Gastroesophageal sphincter (tissue), 4 donors: ENCODE data around the gene KCNN3. TPM values are rescaled to one million over a fixed set of nuclear protein-coding genes. Genes with fewer than 3 reads are reported as not detected.

ENCODE experiments used
- ATAC-seq: fragments of 150-250 bp; one replicate; pipeline ENCODE4 v1.9.1; 2016; ENCODE audit warnings: mild to moderate bottlenecking, moderate library complexity
- H3K27ac ChIP-seq, 4 donors: fragments of 200-600 bp; sonication (generic) in 3 of 4; 1 replicate in 3 of 4; 2 replicates in 1 of 4; pipeline ENCODE4 v1.5.1; 2016 to 2019
- H3K27me3 ChIP-seq: fragments of 200-600 bp; sonication (generic); one replicate; pipeline ENCODE4 v1.5.1; 2019
- H3K36me3 ChIP-seq, 2 donors: fragments of 200-600 bp; sonication (generic); one replicate each; pipeline ENCODE4 v1.5.1; 2019; ENCODE audit warnings: control low read depth in 1 of 2
- H3K4me1 ChIP-seq, 3 donors: fragments of 200-600 bp; sonication (generic); 1 replicate in 2 of 3; 2 replicates in 1 of 3; pipeline ENCODE4 v1.5.1; 2016 to 2019; ENCODE audit warnings: control low read depth in 2 of 3
- H3K4me3 ChIP-seq, 2 donors: fragments of 200-600 bp; sonication (generic); one replicate each; pipeline ENCODE4 v1.5.1; 2019; ENCODE audit warnings: mild to moderate bottlenecking in 1 of 2, moderate library complexity in 1 of 2
- H3K9me3 ChIP-seq, 3 donors: fragments of 200-600 bp; sonication (generic); one replicate each; pipeline ENCODE4 v1.5.1; 2017 to 2019; ENCODE audit warnings: control low read depth in 2 of 3
- EP300 ChIP-seq: sonication (generic); formaldehyde crosslinking; IDR thresholded peaks from one replicate; pipeline ENCODE4 v1.6.1; 2017; ENCODE audit warnings: antibody characterized with exemption, mild to moderate bottlenecking
- POLR2A ChIP-seq, 2 donors: fragments of 450-650 bp; IDR thresholded peaks; one replicate each; pipeline ENCODE4 v1.6.1; 2017; ENCODE audit warnings: antibody characterized with exemption in 2 of 2, mild to moderate bottlenecking in 2 of 2, moderate library complexity in 1 of 2
- POLR2AphosphoS5 ChIP-seq: sonication (generic); formaldehyde crosslinking; IDR thresholded peaks from one replicate; pipeline ENCODE4 v1.6.1; 2017; ENCODE audit warnings: antibody characterized with exemption
- WGBS, 2 donors: methylation state at CpG; one replicate each; pipeline ENCODE4 v1.1.5; 2018; ENCODE audit warnings: low coverage in 1 of 2; 5-methylcytosine and 5-hydroxymethylcytosine counted together
- total RNA-seq, 4 donors: library from RNA; depleted of rRNA; stranded (reverse); fragments of >200 nt; gene quantifications; one replicate each; pipeline ENCODE4 v1.1.0, GENCODE V29; 2016
- TF ChIP-seq, protein P1 (sequence below), 4 experiments: fragments of 200-600 bp in 2 of 4; fragments of 450-650 bp in 2 of 4; sonication (generic) in 1 of 4; IDR thresholded peaks; one replicate each; pipeline ENCODE4 v1.5.1; 2017 to 2019; ENCODE audit warnings: antibody characterized with exemption in 4 of 4, mild to moderate bottlenecking in 2 of 4, moderate library complexity in 2 of 4

KCNN3 gene
- total RNA-seq, 4 donors from 2014 or later, result 1.8 to 13.7 (median 8.1) TPM

DNA sequence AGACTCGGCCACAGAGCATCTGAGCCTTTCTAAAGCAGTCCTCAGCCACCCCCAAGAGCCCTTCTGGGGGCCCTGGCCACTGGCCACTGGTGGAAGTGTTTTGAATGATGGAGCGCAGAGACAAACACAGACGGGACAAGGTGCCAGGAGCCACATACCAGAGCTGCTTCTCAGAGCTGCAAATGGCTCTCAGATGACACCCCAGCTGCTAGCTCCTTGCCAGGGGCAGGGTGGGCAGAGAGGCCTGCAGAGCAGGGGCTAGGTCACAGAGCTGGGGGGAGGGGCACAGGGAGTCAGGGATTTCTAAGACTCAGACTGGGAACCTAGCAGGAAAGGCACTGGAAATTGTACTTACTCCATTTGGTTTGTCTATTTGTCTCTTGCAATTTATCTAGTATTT lies 30.4 kb downstream of the KCNN3 start:
- ATAC-seq, result no peak
- no peaks in the 10 kb centered on the region for H3K36me3 ChIP-seq
- H3K27ac ChIP-seq, result peak overlapping the region in 2 of 4 donors; percentile 1 to 51

DNA sequence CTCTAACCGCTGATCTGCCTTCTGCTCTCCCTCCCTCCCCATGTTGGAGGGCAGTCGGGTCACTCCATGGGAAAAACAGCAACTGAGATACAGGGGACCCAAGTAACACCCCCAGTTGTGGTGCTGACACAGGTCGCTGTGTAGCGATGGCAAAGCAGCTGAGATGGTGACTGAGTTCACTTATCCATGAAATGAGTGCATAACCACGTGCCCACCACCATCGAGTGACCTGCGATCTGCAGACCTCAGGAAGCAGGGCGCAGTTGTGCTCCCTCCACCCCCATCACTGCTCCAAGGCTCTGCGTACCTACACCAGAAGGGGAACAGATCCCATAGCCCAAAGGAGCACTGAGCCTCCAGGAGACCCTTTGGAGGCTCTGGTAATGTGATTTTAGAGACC lies 31.1 kb downstream of the KCNN3 start:
- H3K27me3 ChIP-seq, result no peaks in the 10 kb centered on the region
- H3K9me3 ChIP-seq, result no peaks in the 10 kb centered on the region
- no peaks in the 10 kb centered on the region for H3K36me3 ChIP-seq
- 17 to 100% methylated on average over 1 of the region's 9 CpGs for WGBS, 2 donors
- no peak for ATAC-seq
- no peak overlapping the region for H3K27ac ChIP-seq
- TF ChIP-seq EP300 (no peak), POLR2A (IDR thresholded peaks at IDR 0.05) (no peak), POLR2AphosphoS5 (no peak)
- TF ChIP-seq, protein P1, sequence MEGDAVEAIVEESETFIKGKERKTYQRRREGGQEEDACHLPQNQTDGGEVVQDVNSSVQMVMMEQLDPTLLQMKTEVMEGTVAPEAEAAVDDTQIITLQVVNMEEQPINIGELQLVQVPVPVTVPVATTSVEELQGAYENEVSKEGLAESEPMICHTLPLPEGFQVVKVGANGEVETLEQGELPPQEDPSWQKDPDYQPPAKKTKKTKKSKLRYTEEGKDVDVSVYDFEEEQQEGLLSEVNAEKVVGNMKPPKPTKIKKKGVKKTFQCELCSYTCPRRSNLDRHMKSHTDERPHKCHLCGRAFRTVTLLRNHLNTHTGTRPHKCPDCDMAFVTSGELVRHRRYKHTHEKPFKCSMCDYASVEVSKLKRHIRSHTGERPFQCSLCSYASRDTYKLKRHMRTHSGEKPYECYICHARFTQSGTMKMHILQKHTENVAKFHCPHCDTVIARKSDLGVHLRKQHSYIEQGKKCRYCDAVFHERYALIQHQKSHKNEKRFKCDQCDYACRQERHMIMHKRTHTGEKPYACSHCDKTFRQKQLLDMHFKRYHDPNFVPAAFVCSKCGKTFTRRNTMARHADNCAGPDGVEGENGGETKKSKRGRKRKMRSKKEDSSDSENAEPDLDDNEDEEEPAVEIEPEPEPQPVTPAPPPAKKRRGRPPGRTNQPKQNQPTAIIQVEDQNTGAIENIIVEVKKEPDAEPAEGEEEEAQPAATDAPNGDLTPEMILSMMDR (IDR thresholded peaks at IDR 0.05), result no peak
- peaks cover 0 to 44% (median 0%) of the 10 kb centered on the region in 3 donors for H3K4me1 ChIP-seq
- no peak overlapping the region for H3K4me3 ChIP-seq

More for the DNA sequence above, 30.4 kb downstream of the KCNN3 start:
- TF ChIP-seq, protein P1 (IDR thresholded peaks at IDR 0.05), result no peak
- Histone ChIP-seq H3K27me3 (no peaks in the 10 kb centered on the region), H3K4me1 (peaks cover 0 to 37% (median 0%) of the 10 kb centered on the region in 3 donors), H3K4me3 (no peak overlapping the region), H3K9me3 (no peaks in the 10 kb centered on the region)
- WGBS, 2 donors, result no CpG with 5 or more reads among the region's 3 CpGs

DNA sequence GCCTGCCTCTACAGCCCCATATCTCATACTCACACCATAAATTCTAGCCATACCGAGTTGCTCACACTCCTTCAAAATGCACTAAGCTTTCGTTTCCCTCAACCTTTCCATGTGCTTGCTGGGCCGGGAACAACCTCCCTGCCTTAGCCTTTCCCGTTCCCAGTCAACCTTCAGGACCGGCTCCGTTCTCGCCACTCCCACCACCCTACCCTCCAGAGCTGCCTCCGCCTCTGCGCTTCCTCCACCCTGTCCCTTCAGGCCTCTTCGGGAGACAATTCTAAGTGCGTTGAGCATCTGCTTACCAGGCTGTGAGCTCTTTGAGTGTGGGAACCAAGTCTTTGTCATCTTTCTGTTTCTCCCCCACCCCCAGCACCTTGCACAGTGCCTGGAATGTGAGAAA lies 31.6 kb downstream of the KCNN3 start:
- Histone ChIP-seq H3K27me3 (no peaks in the 10 kb centered on the region), H3K4me1 (peaks cover 0 to 46% (median 0%) of the 10 kb centered on the region in 3 donors), H3K9me3 (no peaks in the 10 kb centered on the region), H3K36me3 (no peaks in the 10 kb centered on the region), H3K4me3 (no peak overlapping the region), H3K27ac (peak overlapping the region in 3 of 4 donors; percentile 22 to 54 (median 45))
- 69 to 90% methylated on average over 11 of the region's 11 CpGs for WGBS, 2 donors
- ATAC-seq, result no peak
- no peak for TF ChIP-seq EP300

GRCh38 chr1:154837672-154838171 lies 32.4 kb downstream of the KCNN3 start:
- peak; percentile 91 for ATAC-seq
- H3K36me3 ChIP-seq, result no peaks in the 10 kb centered on the region
- TF ChIP-seq POLR2A (IDR thresholded peaks at IDR 0.05) (no peak), POLR2AphosphoS5 (peak; percentile 84)
- TF ChIP-seq, protein P1 (IDR thresholded peaks at IDR 0.05), result no peak
- 33 to 68% methylated on average over 1 to 5 of the region's 13 CpGs for WGBS, 2 donors
- H3K9me3 ChIP-seq, result no peaks in the 10 kb centered on the region
- peaks cover 0 to 52% (median 0%) of the 10 kb centered on the region in 3 donors for H3K4me1 ChIP-seq
- H3K27me3 ChIP-seq, result no peaks in the 10 kb centered on the region
- peak overlapping the region in 3 of 4 donors; percentile 22 to 54 (median 45) for H3K27ac ChIP-seq
- no peak overlapping the region for H3K4me3 ChIP-seq

DNA sequence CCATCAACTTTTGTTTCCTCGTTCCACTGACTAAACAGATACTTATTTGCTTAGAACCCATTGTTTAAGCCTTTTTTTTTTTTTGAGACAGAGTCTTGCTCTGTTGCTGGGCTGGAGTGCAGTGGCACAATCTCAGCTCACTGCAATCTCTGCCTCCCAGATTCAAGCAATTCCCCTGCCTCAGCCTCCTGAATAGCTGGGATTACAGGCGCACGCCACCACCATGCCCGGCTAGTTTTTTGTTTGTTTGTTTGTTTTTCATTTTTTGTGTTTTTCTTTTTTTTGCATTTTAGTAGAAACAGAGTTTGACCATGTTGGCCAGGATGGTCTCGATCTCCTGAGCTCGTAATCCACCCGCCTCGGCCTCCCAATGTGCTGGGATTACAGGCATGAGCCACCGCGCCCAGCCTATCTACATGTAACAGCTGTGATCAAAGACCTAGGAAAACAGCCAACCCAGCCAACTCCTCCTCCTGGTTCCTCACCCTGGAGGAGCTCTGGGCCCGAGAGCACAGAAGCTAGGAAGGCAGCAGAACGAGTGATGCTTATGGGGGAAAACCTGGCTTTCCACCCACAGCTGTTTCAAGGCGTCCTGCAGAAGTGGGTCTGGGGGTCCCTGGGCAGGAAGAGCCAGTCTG lies 32.9 kb downstream of the KCNN3 start:
- no peak for TF ChIP-seq POLR2A (IDR thresholded peaks at IDR 0.05)
- TF ChIP-seq EP300, result no peak
- TF ChIP-seq POLR2AphosphoS5, result no peak
- TF ChIP-seq, protein P1 (IDR thresholded peaks at IDR 0.05), result no peak
- ATAC-seq, result peak; percentile 40
- 79 to 81% methylated on average over 4 to 7 of the region's 13 CpGs for WGBS, 2 donors
- H3K27me3 ChIP-seq, result no peaks in the 10 kb centered on the region
- H3K4me3 ChIP-seq, result no peak overlapping the region
- peak overlapping the region in 3 of 4 donors; percentile 22 to 54 (median 45) for H3K27ac ChIP-seq
- H3K4me1 ChIP-seq, result peaks cover 0 to 58% (median 0%) of the 10 kb centered on the region in 3 donors
- no peaks in the 10 kb centered on the region for H3K36me3 ChIP-seq
- no peaks in the 10 kb centered on the region for H3K9me3 ChIP-seq
